Activated T-cell treated with anti-CD3 and anti-CD28 coated beads for 1 hour (primary cell): ENCODE measurements around the gene LETM1.

Source experiments
- DNase-seq: peaks from one replicate; pipeline ENCODE4 v3.0.0-alpha.2; 2020; ENCODE audit warnings: low read depth

The LETM1 gene

DNA sequence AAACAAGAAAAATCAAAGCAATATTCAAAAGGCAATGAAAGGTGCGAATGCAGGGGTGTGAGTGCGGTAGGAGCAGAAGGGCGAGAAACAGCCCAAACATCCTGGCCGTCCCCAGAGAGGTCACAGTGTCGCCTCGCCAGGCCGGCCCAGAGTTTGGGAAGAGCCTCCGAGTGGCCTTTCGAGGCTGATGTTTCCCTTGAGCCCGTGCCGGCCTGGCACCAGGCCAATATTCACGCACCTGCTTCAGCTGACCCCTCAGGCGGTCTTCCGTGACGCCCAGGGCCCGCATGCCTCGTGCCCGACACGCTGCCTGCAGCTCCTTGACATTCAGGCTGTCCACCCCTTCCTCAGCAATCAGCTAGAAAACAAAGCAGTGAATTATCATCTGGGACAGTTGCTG, 30.6 kb downstream of the LETM1 start:
- DNase-seq, result no peak

- DNase-seq, result no peak
Measured at GRCh38 chr4:1824746-1825145, 31.2 kb downstream of the LETM1 start.

DNA sequence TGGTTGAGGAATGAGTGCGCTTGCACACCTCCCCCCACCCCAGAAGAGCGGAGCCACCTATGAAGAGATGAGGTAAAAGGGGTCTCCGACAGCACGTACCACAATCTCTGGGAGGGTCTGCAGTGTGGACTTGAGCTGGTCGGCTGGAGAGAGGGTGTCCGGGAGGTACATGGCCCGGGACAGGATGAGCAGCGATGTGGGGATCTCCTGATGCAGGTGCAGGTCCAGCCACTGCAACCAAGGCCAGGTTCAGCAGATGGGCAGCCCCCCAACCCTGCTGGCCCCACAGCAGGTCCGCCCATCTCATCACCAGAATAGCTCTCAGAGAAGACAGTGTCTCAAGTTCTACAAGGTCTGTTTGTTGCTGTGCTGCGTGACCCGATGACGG, 32.4 kb downstream of the LETM1 start:
- no peak for DNase-seq

GRCh38 chr4:1822568-1823544, 33.1 kb downstream of the LETM1 start:
- no peak for DNase-seq

DNA sequence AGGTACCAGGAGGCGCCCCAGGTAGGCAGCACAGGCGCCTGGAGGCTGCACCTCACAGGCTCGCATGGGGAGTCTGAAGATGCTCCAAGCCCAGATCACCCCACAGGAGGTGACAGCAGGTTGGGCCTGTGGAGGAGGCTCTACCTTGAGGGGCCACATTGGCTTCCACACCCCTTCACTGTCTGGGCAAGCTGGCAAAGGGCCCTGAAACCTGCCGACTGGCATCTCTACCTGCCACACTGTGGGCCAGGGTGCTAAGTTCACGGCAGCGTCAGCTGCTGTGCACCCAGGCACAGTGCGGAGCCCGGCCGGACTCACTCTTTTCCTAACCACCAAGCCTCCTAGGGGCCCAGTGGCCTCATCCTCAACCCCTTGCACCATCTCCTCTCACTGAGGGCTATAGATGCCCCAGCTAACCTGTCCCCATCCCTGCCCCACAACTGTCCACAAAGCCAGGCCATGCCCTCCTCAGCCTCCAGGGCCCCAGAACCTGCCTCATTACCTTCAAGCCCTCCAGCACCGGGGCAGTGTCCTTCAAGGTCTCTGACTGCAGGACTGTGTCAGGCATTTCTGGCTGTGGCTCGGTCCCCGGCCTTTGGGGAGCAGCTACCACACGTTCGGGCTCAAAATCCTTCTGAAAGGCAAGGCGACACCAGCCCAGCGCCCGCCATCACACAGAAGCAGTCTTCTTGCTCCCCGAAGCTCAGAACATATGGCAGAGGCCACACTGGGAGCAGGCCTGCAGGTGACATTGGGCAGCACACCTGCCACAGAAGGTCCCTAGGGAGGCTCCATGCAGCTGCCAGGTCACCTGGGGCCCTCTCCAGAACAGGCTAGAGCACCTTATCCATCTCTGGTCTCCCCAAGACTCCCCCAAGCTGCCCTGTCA, 34.0 kb downstream of the LETM1 start:
- DNase-seq, result no peak

DNA sequence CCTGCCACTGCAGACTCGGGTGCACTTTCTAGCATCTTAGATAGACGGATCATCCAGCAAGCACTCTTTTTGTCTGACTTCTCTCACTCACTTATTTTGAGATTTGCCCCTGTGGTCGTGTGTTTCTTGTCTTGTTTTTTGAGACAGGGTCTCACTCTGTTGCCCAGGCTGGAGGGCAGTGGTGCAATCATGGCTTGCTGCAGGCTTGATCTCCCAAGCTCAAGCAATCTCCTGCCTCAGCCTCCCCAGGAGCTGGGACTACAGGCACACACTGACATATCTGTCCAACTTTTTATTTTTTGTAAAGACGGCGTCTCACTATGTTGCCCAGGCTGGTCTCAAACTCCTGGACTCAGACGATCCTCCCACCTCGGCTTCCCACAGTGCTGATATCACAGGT, 36.1 kb downstream of the LETM1 start:
- no peak for DNase-seq

DNA sequence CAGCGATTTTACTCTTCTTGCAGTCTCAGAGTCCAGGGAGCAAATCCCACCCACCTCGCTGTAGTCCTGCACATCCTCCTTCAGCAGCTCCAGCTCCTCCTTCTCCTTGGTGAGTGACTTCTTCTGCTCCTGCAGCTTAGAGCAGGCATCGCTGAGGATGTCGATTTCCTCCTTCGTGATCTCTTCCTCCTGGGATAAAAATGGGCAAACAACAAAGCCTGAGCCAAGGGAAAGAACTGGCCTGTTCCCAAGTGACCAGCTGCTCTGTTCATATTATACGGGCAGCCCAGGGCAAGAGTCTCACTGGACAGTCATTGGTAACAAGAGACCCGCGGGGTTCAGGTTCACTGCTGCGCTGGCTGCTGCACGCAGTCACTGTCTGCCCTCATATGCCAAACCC, 36.7 kb downstream of the LETM1 start:
- DNase-seq, result no peak

- DNase-seq, result no peak
Measured at GRCh38 chr4:1815997-1816860, 39.7 kb downstream of the LETM1 start.

- no peak for DNase-seq
Measured at GRCh38 chr4:1815096-1815996, 40.6 kb downstream of the LETM1 start.

DNA sequence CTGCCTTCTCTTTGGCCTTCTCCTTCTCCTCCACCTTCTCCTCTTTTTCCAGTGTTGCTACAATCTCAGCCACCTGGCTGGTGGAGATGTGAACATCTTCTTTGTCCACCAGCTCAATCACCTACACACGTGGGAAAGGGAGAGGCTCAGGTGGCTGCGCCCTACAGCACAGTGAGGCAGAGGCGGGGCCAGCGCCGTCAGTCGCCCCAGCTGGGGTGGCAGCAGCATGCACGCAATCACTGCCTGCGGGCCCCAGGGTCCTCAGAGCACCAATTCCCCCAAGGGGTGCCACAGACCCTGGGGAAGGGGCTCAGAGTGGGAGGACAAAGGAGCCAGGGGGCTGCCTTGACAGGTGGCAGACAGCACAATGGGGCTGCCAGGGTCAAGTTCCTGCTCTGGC, 41.5 kb downstream of the LETM1 start:
- no peak for DNase-seq

DNA sequence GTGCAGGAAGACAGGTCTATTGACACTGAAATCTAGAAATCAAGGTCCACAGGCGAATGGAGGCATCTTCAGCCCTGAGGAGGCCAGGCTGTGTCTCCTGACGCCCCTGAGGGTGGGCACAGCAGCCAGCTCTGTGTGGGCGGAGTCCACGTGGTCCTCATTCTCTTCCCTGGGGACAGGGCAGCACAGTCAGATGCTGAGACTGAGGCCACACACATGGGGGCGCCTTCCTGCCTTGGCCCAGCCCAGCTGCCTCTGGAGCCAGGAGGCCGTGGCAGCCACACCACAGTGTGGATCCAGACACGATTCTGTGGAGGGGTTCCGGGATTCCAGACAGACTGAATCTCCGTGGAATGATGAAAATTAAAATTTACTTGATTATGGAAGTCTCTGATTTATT, 42.0 kb downstream of the LETM1 start:
- DNase-seq, result no peak

- DNase-seq, result no peak
Measured at GRCh38 chr4:1813231-1813630, 42.7 kb downstream of the LETM1 start.

DNA sequence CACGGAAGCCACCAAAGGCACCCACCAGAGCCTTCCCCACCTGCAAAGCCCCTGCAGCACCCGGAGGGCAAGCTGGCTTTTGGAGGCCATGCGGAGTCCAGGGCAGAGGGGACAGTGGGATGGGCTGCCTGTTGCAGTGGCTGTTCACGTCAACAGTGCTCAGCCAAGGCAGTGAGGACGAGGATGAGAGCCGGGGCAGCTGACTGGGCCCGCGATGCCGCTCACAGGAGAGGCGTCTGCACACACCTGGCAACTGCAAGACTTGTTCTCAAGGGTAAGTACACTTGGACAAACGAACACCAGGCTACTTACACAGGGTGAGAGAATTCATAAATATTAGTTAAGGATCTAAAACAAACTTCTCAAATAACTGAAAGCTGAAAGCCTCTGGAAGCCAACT, 43.2 kb downstream of the LETM1 start:
- no peak for DNase-seq

DNA sequence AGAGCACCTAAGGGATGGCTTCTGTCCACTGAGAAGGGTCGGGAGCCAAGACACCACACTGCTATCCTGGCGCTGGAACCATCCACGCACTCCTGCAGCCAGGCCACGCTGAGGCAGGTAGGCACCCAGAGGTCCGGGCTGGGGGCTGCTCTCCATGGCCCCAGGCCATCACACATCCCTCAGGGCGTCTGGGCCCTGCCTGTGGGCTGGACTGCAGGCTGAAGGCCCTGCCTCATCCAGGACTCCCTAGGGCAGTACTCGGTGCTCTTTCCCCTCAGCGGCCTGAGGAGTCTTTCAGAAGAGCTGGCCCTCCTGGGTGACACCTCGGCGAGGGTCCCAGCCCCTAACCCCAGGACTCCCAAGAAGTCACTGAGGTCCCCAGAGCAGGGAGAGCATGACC, 45.2 kb downstream of the LETM1 start:
- DNase-seq, result no peak

DNA sequence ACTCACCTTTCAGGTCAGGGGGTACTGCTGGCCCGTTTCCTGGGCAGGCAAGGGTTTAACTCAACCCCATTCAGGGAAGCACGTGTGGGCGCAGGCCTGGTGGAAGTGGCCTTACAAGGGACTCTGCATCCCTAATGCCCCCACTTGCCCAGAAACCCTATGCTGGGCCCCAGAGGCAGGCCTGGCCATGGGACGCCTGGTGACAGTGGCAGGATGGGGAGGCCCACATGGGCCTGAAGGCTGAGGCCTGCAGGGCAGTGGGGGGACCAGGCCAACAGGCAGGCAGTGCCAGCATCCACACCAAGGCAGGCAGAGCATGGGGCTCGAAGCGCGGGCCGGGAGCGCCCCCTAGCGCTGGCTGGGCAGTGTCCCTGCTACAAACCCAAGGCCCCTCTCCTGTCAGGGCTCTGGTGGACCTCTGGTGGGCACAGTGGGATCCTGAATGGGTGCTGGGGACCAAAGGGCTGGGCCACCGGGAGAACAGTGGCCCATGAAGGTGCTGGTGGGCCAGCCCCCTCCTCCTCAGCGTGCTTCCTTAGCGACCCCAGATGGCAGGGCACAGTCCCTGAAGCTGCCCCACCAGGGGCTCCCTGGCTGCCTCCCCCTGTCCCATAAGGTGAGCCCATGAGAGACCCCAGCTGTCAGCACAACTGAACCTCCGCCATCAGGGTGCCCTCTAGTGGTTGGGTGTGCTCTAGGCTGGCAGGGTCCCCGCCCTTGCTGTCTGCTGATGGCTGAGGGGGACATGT, 46.0 kb downstream of the LETM1 start:
- peak; percentile 53 for DNase-seq

- no peak for DNase-seq
Measured at GRCh38 chr4:1808851-1809753, 46.9 kb downstream of the LETM1 start.

GRCh38 chr4:1808396-1808795, 47.6 kb downstream of the LETM1 start:
- no peak for DNase-seq

DNA sequence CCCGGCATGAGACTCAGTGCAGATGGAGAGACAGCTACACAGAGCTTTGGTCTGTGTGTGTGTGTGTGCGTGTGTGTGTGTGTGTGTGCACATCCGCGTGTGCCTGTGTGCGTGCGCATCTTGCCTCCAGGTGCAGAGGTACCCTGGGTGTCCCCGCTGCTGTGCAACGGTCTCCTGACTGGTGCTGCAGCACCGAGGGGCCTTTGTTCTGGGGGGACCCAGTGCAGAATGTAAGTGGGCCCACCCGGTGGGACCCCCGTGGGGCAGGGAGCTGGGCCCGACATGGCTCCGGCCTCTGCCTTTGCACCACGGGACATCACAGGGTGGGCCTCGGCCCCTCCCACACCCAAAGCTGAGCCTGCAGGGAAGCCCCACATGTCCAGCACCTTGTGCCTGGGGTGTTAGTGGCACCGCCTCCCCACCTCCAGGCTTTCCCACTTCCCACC, 48.6 kb downstream of the LETM1 start:
- DNase-seq, result no peak
